HEK293 (cell line): ENCODE measurements around the gene S100PBP.

Experiments used
- CTCF ChIA-PET: fragments of 350-600 bp; formaldehyde crosslinking; extraction: SDS; loops from one replicate; lab custom pipeline; 2021; ENCODE audit warnings: antibody characterized with exemption; lab: Yijun Ruan, JAX
- POLR2A ChIA-PET: fragments of 300-600 bp; formaldehyde crosslinking; extraction: SDS; loops from one replicate; lab custom pipeline; 2020; ENCODE audit warnings: antibody characterized with exemption, inconsistent platforms; lab: Yijun Ruan, JAX
- H3K27ac ChIP-seq: fragments of 200-500 bp; sonication (Bioruptor generic); 2 replicates; pipeline ENCODE4 v1.5.1; 2014; ENCODE audit warnings: low read depth, low read length, control low read depth, inconsistent platforms; ENCODE audit errors: extremely low read depth
- H3K36me3 ChIP-seq, 2 experiments: fragments of 200-500 bp in 1 of 2; sonication (Bioruptor generic) in 1 of 2; 1 replicate in 1 of 2; 2 replicates in 1 of 2; pipeline ENCODE4 v1.5.1; 2014 to 2017; ENCODE audit warnings: inconsistent platforms in 2 of 2, low read length in 2 of 2; ENCODE audit not compliant: control insufficient read depth in 2 of 2, insufficient read depth in 1 of 2
- H3K4me1 ChIP-seq: fragments of 200-500 bp; sonication (Bioruptor generic); 2 replicates; pipeline ENCODE4 v1.5.1; 2014; ENCODE audit warnings: mild to moderate bottlenecking, low read length, inconsistent platforms; ENCODE audit not compliant: control insufficient read depth, insufficient read depth
- H3K4me3 ChIP-seq: 2 replicates; pipeline ENCODE4 v1.5.1; 2011; ENCODE audit warnings: low read depth, mild to moderate bottlenecking, control low read depth, low read length, moderate library complexity
- H3K9me3 ChIP-seq: fragments of 200-500 bp; sonication (Bioruptor generic); 2 replicates; pipeline ENCODE4 v1.5.1; 2014; ENCODE audit warnings: low read depth, low read length, inconsistent platforms; ENCODE audit not compliant: control insufficient read depth, insufficient read depth
- GLIS1 ChIP-seq: fragments of 450-650 bp; formaldehyde crosslinking; IDR thresholded peaks from 2 replicates; pipeline ENCODE4 v1.5.1; 2016; ENCODE audit warnings: missing biosample characterization, missing genetic modification characterization
- HOXA7 ChIP-seq: sonication (generic); formaldehyde crosslinking; IDR thresholded peaks from 2 replicates; pipeline ENCODE4 v1.8.1; 2022; ENCODE audit warnings: missing genetic modification reagents, borderline replicate concordance
- KLF8 ChIP-seq: fragments of 450-650 bp; formaldehyde crosslinking; IDR thresholded peaks from 2 replicates; pipeline ENCODE4 v1.5.1; 2016; ENCODE audit warnings: missing biosample characterization, missing genetic modification characterization
- RBAK ChIP-seq: fragments of 450-650 bp; formaldehyde crosslinking; IDR thresholded peaks from 2 replicates; pipeline ENCODE4 v1.5.1; 2016; ENCODE audit warnings: missing biosample characterization, missing genetic modification characterization
- ZBTB7A ChIP-seq: fragments of 450-650 bp; formaldehyde crosslinking; IDR thresholded peaks from 2 replicates; pipeline ENCODE4 v1.5.1; 2016; ENCODE audit warnings: low read depth, missing biosample characterization, missing genetic modification characterization
- ZNF114 ChIP-seq: fragments of 450-650 bp; formaldehyde crosslinking; IDR thresholded peaks from 2 replicates; pipeline ENCODE4 v1.5.0; 2017; ENCODE audit warnings: missing biosample characterization, missing genetic modification characterization
- ZNF121 ChIP-seq: fragments of 450-650 bp; formaldehyde crosslinking; IDR thresholded peaks from 2 replicates; pipeline ENCODE4 v1.5.1; 2016; ENCODE audit warnings: missing biosample characterization, missing genetic modification characterization
- ZNF169 ChIP-seq: fragments of 450-650 bp; formaldehyde crosslinking; IDR thresholded peaks from 2 replicates; pipeline ENCODE4 v1.5.1; 2016; ENCODE audit warnings: missing biosample characterization, missing genetic modification characterization
- ZNF266 ChIP-seq: fragments of 450-650 bp; formaldehyde crosslinking; IDR thresholded peaks from 2 replicates; pipeline ENCODE4 v1.5.1; 2016; ENCODE audit warnings: missing biosample characterization, missing genetic modification characterization, low read depth
- ZNF394 ChIP-seq: fragments of 450-650 bp; formaldehyde crosslinking; IDR thresholded peaks from 2 replicates; pipeline ENCODE4 v1.5.1; 2016; ENCODE audit warnings: missing biosample characterization, missing genetic modification characterization, mild to moderate bottlenecking, moderate library complexity, borderline replicate concordance
- ZNF416 ChIP-seq: fragments of 450-650 bp; formaldehyde crosslinking; IDR thresholded peaks from 2 replicates; pipeline ENCODE4 v1.5.1; 2016; ENCODE audit warnings: missing biosample characterization, missing genetic modification characterization
- ZNF521 ChIP-seq: fragments of 450-650 bp; formaldehyde crosslinking; IDR thresholded peaks from 2 replicates; pipeline ENCODE4 v1.5.1; 2017; ENCODE audit warnings: missing biosample characterization, mild to moderate bottlenecking, missing genetic modification characterization
- ZNF530 ChIP-seq: fragments of 450-650 bp; formaldehyde crosslinking; IDR thresholded peaks from 2 replicates; pipeline ENCODE4 v1.5.1; 2016; ENCODE audit warnings: low read depth, missing biosample characterization, missing genetic modification characterization
- ZNF549 ChIP-seq: fragments of 450-650 bp; IDR thresholded peaks from 2 replicates; pipeline ENCODE4 v1.5.1; 2018; ENCODE audit warnings: missing biosample characterization, missing genetic modification characterization, mild to moderate bottlenecking, inconsistent platforms, moderate library complexity
- ZNF560 ChIP-seq: fragments of 450-650 bp; formaldehyde crosslinking; IDR thresholded peaks from 2 replicates; pipeline ENCODE4 v1.5.1; 2017; ENCODE audit warnings: missing biosample characterization, missing genetic modification characterization, borderline replicate concordance
- ZNF626 ChIP-seq: fragments of 450-650 bp; sonication (Bioruptor Pico); formaldehyde crosslinking; IDR thresholded peaks from 2 replicates; pipeline ENCODE4 v1.5.1; 2018; ENCODE audit warnings: missing biosample characterization, missing genetic modification characterization, inconsistent platforms
- ZSCAN4 ChIP-seq: fragments of 450-650 bp; formaldehyde crosslinking; IDR thresholded peaks from 2 replicates; pipeline ENCODE4 v1.5.1; 2017; ENCODE audit warnings: missing biosample characterization, missing genetic modification characterization
- TF ChIP-seq, protein P1 (sequence below): fragments of 450-650 bp; IDR thresholded peaks from 2 replicates; pipeline ENCODE4 v1.5.1; 2018; ENCODE audit warnings: missing biosample characterization, missing genetic modification characterization
- TF ChIP-seq, protein P2 (sequence below): fragments of 450-650 bp; formaldehyde crosslinking; IDR thresholded peaks from 2 replicates; pipeline ENCODE4 v1.5.1; 2016; ENCODE audit warnings: missing biosample characterization, missing genetic modification characterization
- TF ChIP-seq, protein P3 (sequence below): fragments of 450-650 bp; formaldehyde crosslinking; IDR thresholded peaks from 2 replicates; pipeline ENCODE4 v1.5.1; 2016; ENCODE audit warnings: missing biosample characterization, missing genetic modification characterization
- TF ChIP-seq, protein P4 (sequence below): fragments of 450-650 bp; formaldehyde crosslinking; IDR thresholded peaks from 2 replicates; pipeline ENCODE4 v1.5.1; 2017; ENCODE audit warnings: missing biosample characterization, mild to moderate bottlenecking, missing genetic modification characterization, moderate library complexity
- TF ChIP-seq, protein P5 (sequence below): fragments of 450-650 bp; formaldehyde crosslinking; IDR thresholded peaks from 2 replicates; pipeline ENCODE4 v1.5.0; 2017; ENCODE audit warnings: missing biosample characterization, missing genetic modification characterization, borderline replicate concordance

The S100PBP gene

DNA sequence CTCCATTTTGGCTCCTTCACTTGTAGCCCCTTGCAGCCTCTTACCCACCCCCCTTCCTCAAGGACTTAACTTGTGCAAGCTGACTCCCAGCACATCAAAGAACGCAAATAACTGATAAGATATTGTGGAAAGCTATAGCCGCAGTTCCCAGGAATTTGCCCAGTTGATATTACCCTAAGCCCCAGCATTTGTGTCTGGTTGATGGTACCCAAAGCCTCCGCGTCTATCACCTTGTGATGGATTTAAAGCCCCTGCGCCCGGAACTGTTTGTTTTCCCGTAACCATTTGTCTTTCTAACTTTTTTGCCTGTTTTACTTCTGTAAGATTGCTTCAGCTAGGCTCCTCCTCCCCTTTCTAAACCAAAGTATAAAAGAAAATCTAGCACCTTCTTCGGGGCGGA is 6.2 kb upstream of the S100PBP start:
- Histone ChIP-seq H3K4me3 (no peak overlapping the region), H3K4me1 (no peaks in the 10 kb centered on the region), H3K9me3 (no peaks in the 10 kb centered on the region), H3K36me3 (peaks cover 19 to 60% of the 10 kb centered on the region in 2 experiments), H3K27ac (no peak overlapping the region)
- TF ChIP-seq KLF8 (tag by site-specific recombination) (no peak), ZNF416 (tag by site-specific recombination) (no peak), ZNF626 (tag by site-specific recombination) (no peak), GLIS1 (tag by site-specific recombination) (no peak), HOXA7 (CRISPR knock-in tag) (no peak), ZNF114 (tag by site-specific recombination) (no peak), ZNF394 (no peak), ZNF169 (tag by site-specific recombination) (no peak), RBAK (tag by site-specific recombination) (no peak), ZBTB7A (tag by site-specific recombination) (no peak), ZNF266 (no peak), ZNF521 (tag by site-specific recombination) (no peak), ZSCAN4 (no peak), ZNF549 (no peak), ZNF560 (tag by site-specific recombination) (no peak), ZNF530 (tag by site-specific recombination) (no peak)
- TF ChIP-seq, protein P1, sequence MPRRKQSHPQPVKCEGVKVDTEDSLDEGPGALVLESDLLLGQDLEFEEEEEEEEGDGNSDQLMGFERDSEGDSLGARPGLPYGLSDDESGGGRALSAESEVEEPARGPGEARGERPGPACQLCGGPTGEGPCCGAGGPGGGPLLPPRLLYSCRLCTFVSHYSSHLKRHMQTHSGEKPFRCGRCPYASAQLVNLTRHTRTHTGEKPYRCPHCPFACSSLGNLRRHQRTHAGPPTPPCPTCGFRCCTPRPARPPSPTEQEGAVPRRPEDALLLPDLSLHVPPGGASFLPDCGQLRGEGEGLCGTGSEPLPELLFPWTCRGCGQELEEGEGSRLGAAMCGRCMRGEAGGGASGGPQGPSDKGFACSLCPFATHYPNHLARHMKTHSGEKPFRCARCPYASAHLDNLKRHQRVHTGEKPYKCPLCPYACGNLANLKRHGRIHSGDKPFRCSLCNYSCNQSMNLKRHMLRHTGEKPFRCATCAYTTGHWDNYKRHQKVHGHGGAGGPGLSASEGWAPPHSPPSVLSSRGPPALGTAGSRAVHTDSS: no peak
- TF ChIP-seq, protein P2, sequence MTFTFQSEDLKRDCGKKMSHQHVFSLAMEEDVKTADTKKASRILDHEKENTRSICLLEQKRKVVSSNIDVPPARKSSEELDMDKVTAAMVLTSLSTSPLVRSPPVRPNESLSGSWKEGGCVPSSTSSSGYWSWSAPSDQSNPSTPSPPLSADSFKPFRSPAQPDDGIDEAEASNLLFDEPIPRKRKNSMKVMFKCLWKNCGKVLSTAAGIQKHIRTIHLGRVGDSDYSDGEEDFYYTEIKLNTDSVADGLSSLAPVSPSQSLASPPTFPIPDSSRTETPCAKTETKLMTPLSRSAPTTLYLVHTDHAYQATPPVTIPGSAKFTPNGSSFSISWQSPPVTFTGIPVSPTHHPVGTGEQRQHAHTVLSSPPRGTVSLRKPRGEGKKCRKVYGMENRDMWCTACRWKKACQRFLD (tag by site-specific recombination): no peak
- TF ChIP-seq, protein P3, sequence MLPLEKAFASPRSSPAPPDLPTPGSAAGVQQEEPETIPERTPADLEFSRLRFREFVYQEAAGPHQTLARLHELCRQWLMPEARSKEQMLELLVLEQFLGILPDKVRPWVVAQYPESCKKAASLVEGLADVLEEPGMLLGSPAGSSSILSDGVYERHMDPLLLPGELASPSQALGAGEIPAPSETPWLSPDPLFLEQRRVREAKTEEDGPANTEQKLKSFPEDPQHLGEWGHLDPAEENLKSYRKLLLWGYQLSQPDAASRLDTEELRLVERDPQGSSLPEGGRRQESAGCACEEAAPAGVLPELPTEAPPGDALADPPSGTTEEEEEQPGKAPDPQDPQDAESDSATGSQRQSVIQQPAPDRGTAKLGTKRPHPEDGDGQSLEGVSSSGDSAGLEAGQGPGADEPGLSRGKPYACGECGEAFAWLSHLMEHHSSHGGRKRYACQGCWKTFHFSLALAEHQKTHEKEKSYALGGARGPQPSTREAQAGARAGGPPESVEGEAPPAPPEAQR (tag by site-specific recombination): no peak
- TF ChIP-seq, protein P4, sequence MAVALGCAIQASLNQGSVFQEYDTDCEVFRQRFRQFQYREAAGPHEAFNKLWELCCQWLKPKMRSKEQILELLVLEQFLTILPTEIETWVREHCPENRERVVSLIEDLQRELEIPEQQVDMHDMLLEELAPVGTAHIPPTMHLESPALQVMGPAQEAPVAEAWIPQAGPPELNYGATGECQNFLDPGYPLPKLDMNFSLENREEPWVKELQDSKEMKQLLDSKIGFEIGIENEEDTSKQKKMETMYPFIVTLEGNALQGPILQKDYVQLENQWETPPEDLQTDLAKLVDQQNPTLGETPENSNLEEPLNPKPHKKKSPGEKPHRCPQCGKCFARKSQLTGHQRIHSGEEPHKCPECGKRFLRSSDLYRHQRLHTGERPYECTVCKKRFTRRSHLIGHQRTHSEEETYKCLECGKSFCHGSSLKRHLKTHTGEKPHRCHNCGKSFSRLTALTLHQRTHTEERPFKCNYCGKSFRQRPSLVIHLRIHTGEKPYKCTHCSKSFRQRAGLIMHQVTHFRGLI (tag by site-specific recombination): no peak
- CTCF ChIA-PET: no interaction called here
- POLR2A ChIA-PET: no interaction called here

- CTCF ChIA-PET: no interaction called here
- Histone ChIP-seq H3K36me3 (peaks cover 19 to 53% of the 10 kb centered on the region in 2 experiments), H3K4me1 (no peaks in the 10 kb centered on the region), H3K27ac (no peak overlapping the region), H3K9me3 (no peaks in the 10 kb centered on the region), H3K4me3 (no peak overlapping the region)
- TF ChIP-seq, protein P5, sequence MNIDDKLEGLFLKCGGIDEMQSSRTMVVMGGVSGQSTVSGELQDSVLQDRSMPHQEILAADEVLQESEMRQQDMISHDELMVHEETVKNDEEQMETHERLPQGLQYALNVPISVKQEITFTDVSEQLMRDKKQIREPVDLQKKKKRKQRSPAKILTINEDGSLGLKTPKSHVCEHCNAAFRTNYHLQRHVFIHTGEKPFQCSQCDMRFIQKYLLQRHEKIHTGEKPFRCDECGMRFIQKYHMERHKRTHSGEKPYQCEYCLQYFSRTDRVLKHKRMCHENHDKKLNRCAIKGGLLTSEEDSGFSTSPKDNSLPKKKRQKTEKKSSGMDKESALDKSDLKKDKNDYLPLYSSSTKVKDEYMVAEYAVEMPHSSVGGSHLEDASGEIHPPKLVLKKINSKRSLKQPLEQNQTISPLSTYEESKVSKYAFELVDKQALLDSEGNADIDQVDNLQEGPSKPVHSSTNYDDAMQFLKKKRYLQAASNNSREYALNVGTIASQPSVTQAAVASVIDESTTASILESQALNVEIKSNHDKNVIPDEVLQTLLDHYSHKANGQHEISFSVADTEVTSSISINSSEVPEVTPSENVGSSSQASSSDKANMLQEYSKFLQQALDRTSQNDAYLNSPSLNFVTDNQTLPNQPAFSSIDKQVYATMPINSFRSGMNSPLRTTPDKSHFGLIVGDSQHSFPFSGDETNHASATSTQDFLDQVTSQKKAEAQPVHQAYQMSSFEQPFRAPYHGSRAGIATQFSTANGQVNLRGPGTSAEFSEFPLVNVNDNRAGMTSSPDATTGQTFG (tag by site-specific recombination): no peak
- TF ChIP-seq ZNF121 (tag by site-specific recombination): peak; percentile 30; the same call in 1 of the 2 replicates
- POLR2A ChIA-PET: interaction anchor here (1.7 kb wide), 1 partner anchor 9 kb away, joined by 6 read pairs; no protein-coding TSS in a partner anchor
Measured at GRCh38 chr1:32811917-32812316, 5.5 kb upstream of the S100PBP start.
